ENCODE results near the gene REXO1. TPM values are rescaled to one million over a fixed set of nuclear protein-coding genes. Genes with fewer than 3 reads are reported as not detected.

REXO1 gene
- total RNA-seq, 1 experiment from 2014 or later: 52.1 TPM

- ATAC-seq (no peak), DNase-seq (ENCODE audit: low read depth, low spot score) (no peak)
- Histone ChIP-seq H3K27ac (ENCODE audit: low read length) (no peak overlapping the region), H3K36me3 (ENCODE audit: control insufficient read depth, insufficient read depth, low read length) (no peaks in the 10 kb centered on the region; the same call in 1 of the 2 replicates), H3K9me3 (ENCODE audit: control insufficient read depth, insufficient read depth, low read depth, low read length) (no peaks in the 10 kb centered on the region), H3K4me3 (ENCODE audit: low read depth in 2 of 2, low read length in 2 of 2) (no peak overlapping the region), H3K4me1 (ENCODE audit: control insufficient read depth, insufficient read depth, low read length) (peaks cover 17% of the 10 kb centered on the region), H3K27me3 (ENCODE audit: control insufficient read depth, insufficient read depth, low read length) (no peaks in the 10 kb centered on the region)
- in situ Hi-C loops (cut with HindIII; ENCODE audit: low pct_unique_long_range_greater_than_20kb, low sequenced_read_pairs): no loop called here
- intact Hi-C loops (cut with micrococcal nuclease; ENCODE audit: unreplicated experiment): no loop called here
- BruUV-seq (replicated peaks): no TSS peak
- TF ChIP-seq CTCF (IDR thresholded peaks at IDR 0.05) (no peak), TCF7L2 (IDR thresholded peaks at IDR 0.05; ENCODE audit: low read depth, low read length) (no peak), POLR2AphosphoS5 (IDR thresholded peaks at IDR 0.05; ENCODE audit: low read depth, low read length) (no peak), SIN3A (IDR thresholded peaks at IDR 0.05; ENCODE audit: borderline replicate concordance, insufficient read depth, low read depth, low read length) (no peak), REST (IDR thresholded peaks at IDR 0.05; ENCODE audit: insufficient read depth in 1 of 2, low read depth in 2 of 2, low read length in 1 of 2) (no peak)
- CTCF ChIA-PET: no interaction called here
- POLR2A ChIA-PET: no interaction called here
Measured at GRCh38 chr19:1871140-1871597, 22.9 kb upstream of the REXO1 start.

- no peak for DNase-seq (ENCODE audit: low read depth, low spot score)
Measured at GRCh38 chr19:1868971-1869370, 20.7 kb upstream of the REXO1 start.

More at GRCh38 chr19:1868971-1869370, 20.7 kb upstream of the REXO1 start:
- in situ Hi-C loops (cut with HindIII; ENCODE audit: low pct_unique_long_range_greater_than_20kb, low sequenced_read_pairs): no loop called here
- no peak overlapping the region for H3K4me3 ChIP-seq (ENCODE audit: low read depth in 2 of 2, low read length in 2 of 2)
- ATAC-seq: no peak
- no peak overlapping the region for H3K27ac ChIP-seq (ENCODE audit: low read length)
- intact Hi-C loops (cut with micrococcal nuclease; ENCODE audit: unreplicated experiment): no loop called here
- H3K4me1 ChIP-seq (ENCODE audit: control insufficient read depth, insufficient read depth, low read length): peaks cover 16% of the 10 kb centered on the region
- no peaks in the 10 kb centered on the region for H3K9me3 ChIP-seq (ENCODE audit: control insufficient read depth, insufficient read depth, low read depth, low read length)
- POLR2A ChIA-PET: no interaction called here
- H3K27me3 ChIP-seq (ENCODE audit: control insufficient read depth, insufficient read depth, low read length): no peaks in the 10 kb centered on the region
- H3K36me3 ChIP-seq (ENCODE audit: control insufficient read depth, insufficient read depth, low read length): no peaks in the 10 kb centered on the region
- BruUV-seq (replicated peaks): no TSS peak
- CTCF ChIA-PET: interaction anchor here (0.6 kb wide), 1 partner anchor 12 kb away, joined by 11 read pairs; no protein-coding TSS in a partner anchor
- no peak for TF ChIP-seq POLR2AphosphoS5 (IDR thresholded peaks at IDR 0.05; ENCODE audit: low read depth, low read length)
- no peak for TF ChIP-seq TCF7L2 (IDR thresholded peaks at IDR 0.05; ENCODE audit: low read depth, low read length)
- no peak for TF ChIP-seq SIN3A (IDR thresholded peaks at IDR 0.05; ENCODE audit: borderline replicate concordance, insufficient read depth, low read depth, low read length)
- TF ChIP-seq CTCF (IDR thresholded peaks at IDR 0.05): no peak

All from Panc1 (cell line).